GM13977 (cell line): ENCODE results near the gene PRELID1.

Source experiments
- DNase-seq: peaks from one replicate; pipeline ENCODE4 v3.0.0; 2012; ENCODE audit warnings: low spot score
- CTCF ChIP-seq: IDR thresholded peaks from 2 replicates; pipeline ENCODE4 v1.5.1; 2012; ENCODE audit warnings: mild to moderate bottlenecking, control low read depth; ENCODE audit not compliant: insufficient read depth; ENCODE audit errors: extremely low read depth, missing control alignments
- in situ Hi-C: fragments of 300-500 bp; cut with MboI; formaldehyde crosslinking; loops from one replicate; pipeline ENCODE4 v1.12.0; 2022; ENCODE audit warnings: low sequenced_read_pairs, low pct_unique_long_range_greater_than_20kb, mixed read lengths, inconsistent platforms; ENCODE audit not compliant: unreplicated experiment

PRELID1 gene

GRCh38 chr5:177308740-177309139, 5.1 kb downstream of the PRELID1 start:
- no peak for TF ChIP-seq CTCF
- DNase-seq = no peak
- in situ Hi-C loops = no loop called here

GRCh38 chr5:177309351-177310191, 6.0 kb downstream of the PRELID1 start:
- in situ Hi-C loops = no loop called here
- peak; percentile 91 for TF ChIP-seq CTCF
- peak; percentile 79 for DNase-seq

- in situ Hi-C loops = no loop called here
- no peak for DNase-seq
- no peak for TF ChIP-seq CTCF
Observed at GRCh38 chr5:177310332-177310731, 6.7 kb downstream of the PRELID1 start.

GRCh38 chr5:177310757-177311391, 7.3 kb downstream of the PRELID1 start:
- no peak for DNase-seq
- in situ Hi-C loops = no loop called here

GRCh38 chr5:177311392-177311722, 7.8 kb downstream of the PRELID1 start:
- DNase-seq = no peak
- no peak for TF ChIP-seq CTCF
- in situ Hi-C loops = no loop called here

More at GRCh38 chr5:177310757-177311391, 7.3 kb downstream of the PRELID1 start:
- no peak for TF ChIP-seq CTCF

GRCh38 chr5:177311723-177312648, 8.4 kb downstream of the PRELID1 start, which contains the start of gene MXD3:
MXD3 (minus strand) TSS chr5:177311898; CDS start chr5:177311830, 68 bp downstream.
- no peak for TF ChIP-seq CTCF
- in situ Hi-C loops = no loop called here
- peak; percentile 97 for DNase-seq
